ENCODE results near the gene CILP2.

DNA sequence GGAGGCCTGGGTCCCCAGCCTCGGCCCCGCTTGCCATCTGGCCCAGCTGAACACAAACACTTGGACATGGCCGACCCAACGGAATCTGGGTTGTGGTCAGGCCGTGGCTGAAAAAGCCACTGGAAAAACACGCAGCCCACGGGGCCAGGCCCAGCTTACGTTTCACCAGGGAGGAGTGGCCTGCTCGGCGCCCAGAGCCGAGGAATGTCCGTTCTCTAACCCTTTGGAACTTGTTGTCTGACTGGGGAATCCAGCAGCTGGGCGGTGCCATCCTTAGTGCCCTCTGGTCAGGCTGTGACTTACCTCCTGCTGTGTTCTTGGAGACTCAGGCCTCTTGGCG lies 13.8 kb downstream of the CILP2 start:
- TF ChIP-seq RCOR1 (IDR thresholded peaks at IDR 0.05; ENCODE audit: low read length) (no peak), EZH2phosphoT487 (IDR thresholded peaks at IDR 0.05; ENCODE audit: borderline replicate concordance, low read depth) (no peak), RXRA (IDR thresholded peaks at IDR 0.05; ENCODE audit: borderline replicate concordance, low read depth) (no peak), CTCF (IDR thresholded peaks at IDR 0.05) (no peak), MXI1 (IDR thresholded peaks at IDR 0.05; ENCODE audit: low read depth, low read length) (no peak), EP300 (IDR thresholded peaks at IDR 0.05; ENCODE audit: borderline replicate concordance in 1 of 2, low read depth in 1 of 2, low read length in 1 of 2) (no peak), YY1 (IDR thresholded peaks at IDR 0.05; ENCODE audit: low read depth) (no peak)
- TF ChIP-seq, protein P1, sequence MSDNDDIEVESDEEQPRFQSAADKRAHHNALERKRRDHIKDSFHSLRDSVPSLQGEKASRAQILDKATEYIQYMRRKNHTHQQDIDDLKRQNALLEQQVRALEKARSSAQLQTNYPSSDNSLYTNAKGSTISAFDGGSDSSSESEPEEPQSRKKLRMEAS (IDR thresholded peaks at IDR 0.05; ENCODE audit: low read depth) = no peak
